Suppressor macrophage (primary cell): ENCODE measurements around the gene GPNMB.
"Not testable (repeated sequence)": the region's sequence is repeated elsewhere in the genome, so short reads cannot be mapped to it uniquely, and the experiment has no call there.

ENCODE experiments used
- DNase-seq, 4 experiments: peaks; one replicate each; pipeline ENCODE4 v3.0.0-alpha.2; 2020 to 2022

Gene GPNMB

DNA sequence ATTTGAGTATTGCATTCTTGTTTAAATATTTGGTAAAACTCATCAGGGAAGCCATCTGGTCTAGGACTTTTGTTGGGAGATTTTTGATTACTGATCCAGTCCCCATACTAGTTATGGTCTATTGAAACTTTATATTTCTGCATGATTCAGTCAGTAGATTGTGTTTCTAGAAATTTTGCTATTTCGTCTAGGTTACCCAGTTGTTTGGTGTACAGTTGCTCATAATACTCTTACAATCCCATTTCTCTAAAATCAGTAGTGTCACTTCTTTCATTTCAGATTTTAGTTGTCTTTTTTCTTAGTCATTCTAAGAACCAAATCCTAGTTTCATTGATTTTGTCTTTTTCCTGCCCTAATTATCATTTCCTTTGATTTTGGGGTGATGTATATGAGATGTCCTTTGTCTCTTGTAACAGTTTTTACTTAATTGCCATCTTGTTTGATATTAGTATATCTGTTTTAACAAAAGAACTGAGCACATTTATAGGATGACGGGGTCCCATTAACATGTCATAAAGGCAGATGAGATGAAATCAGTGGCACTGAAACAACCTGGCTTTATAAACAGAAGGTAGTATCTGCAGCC, 60.5 kb downstream of the GPNMB start:
- DNase-seq: no peak

DNA sequence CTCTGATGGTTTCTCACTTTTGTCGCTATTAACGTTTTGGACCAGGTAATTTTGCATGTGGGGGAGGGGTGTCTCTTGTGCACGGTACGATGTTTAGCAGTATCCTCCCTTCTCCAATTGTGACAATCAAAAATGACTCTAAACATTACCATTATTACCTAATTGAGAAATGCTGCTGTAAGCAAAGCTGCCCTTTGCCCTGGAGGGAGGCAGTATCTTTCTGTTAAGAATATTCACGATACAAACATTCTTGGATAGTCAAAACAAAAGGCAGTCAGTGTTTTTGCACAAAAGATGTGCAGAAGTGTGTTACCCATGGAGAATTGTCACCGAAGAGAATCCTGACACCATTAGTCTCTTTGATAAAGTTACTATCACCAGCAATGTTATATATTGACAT, 62.2 kb downstream of the GPNMB start:
- no peak for DNase-seq

DNA sequence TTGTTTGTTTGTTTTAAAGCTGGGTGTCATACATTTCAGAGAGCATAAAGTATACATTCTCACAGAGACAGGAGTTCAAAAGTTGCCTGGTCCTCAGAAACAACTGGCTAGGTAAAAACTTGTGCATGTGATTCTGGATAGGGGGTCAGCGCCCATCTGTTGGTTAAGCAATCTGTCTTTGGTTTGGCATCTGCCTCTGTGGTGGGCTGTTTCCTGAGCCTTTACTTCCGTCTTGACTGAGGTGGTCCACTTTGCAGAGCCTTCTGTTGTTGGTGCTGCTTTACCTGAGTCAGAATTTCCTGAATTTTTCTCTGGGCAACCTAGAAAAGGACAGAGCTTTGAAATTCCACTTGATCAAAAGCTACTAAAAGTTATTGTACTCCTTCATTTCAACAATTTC, 65.6 kb downstream of the GPNMB start:
- not testable (repeated sequence) for DNase-seq

DNA sequence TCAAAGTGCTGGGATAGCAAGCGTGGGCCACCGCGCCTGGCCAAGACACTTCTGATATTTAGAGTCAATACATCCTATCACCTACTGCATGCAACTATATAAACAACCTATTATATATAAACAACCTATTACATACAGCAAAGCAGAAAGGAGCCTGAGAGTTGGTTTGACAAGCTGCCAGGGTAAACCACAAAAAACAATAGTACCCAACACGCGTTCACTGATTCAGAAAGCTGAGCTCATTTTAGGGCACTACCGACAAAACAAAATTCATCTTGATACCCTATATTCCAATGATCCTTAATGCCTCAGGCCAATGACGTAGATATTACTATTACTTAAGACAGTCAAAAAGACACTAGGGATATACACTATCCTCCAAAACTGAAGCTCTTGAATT, 68.8 kb downstream of the GPNMB start:
- DNase-seq: no peak
